ENCODE results near the gene MYRF.

The MYRF gene

GRCh38 chr11:61793083-61793828 is 40.8 kb downstream of the MYRF start:
- intact Hi-C loops (cut with DNase I; ENCODE audit: low total_unique reads): loop anchor here (10.0 kb wide), 1 partner anchor 312 kb away; no protein-coding TSS in a partner anchor
- Histone ChIP-seq H3K4me3 (peak overlapping the region; percentile 71 to 77), H3K27me3 (no peaks in the 10 kb centered on the region), H3K9me3 (no peaks in the 10 kb centered on the region), H3K27ac (peak overlapping the region; percentile 88 to 89), H3K4me1 (peaks cover 0 to 33% (median 18%) of the 10 kb centered on the region in 4 donors), H3K36me3 (peaks cover 21 to 34% (median 22%) of the 10 kb centered on the region in 3 donors)
- no peak for TF ChIP-seq CTCF (IDR thresholded peaks at IDR 0.05)
- no peak for DNase-seq

GRCh38 chr11:61793829-61794204 is 41.4 kb downstream of the MYRF start:
- intact Hi-C loops (cut with DNase I; ENCODE audit: low total_unique reads): loop anchor here (10.0 kb wide), 1 partner anchor 311 kb away; no protein-coding TSS in a partner anchor
- Histone ChIP-seq H3K9me3 (no peaks in the 10 kb centered on the region), H3K36me3 (peaks cover 15 to 28% (median 17%) of the 10 kb centered on the region in 3 donors), H3K4me1 (peaks cover 0 to 33% (median 18%) of the 10 kb centered on the region in 4 donors), H3K27me3 (no peaks in the 10 kb centered on the region), H3K27ac (no peak overlapping the region), H3K4me3 (no peak overlapping the region)
- no peak for TF ChIP-seq CTCF (IDR thresholded peaks at IDR 0.05)
- no peak for DNase-seq

- TF ChIP-seq CTCF (IDR thresholded peaks at IDR 0.05): no peak
- H3K36me3 ChIP-seq: peaks cover 7 to 20% (median 9%) of the 10 kb centered on the region in 3 donors
- H3K4me3 ChIP-seq: no peak overlapping the region
- peaks cover 0 to 33% (median 18%) of the 10 kb centered on the region in 4 donors for H3K4me1 ChIP-seq
- no peak for DNase-seq
- intact Hi-C loops (cut with DNase I; ENCODE audit: low total_unique reads): loop anchor here (10.0 kb wide), 1 partner anchor 310 kb away; no protein-coding TSS in a partner anchor
- H3K27ac ChIP-seq: no peak overlapping the region
- H3K9me3 ChIP-seq: no peaks in the 10 kb centered on the region
- H3K27me3 ChIP-seq: no peaks in the 10 kb centered on the region
Measured at GRCh38 chr11:61794579-61794978, 42.1 kb downstream of the MYRF start.

- Histone ChIP-seq H3K36me3 (peaks cover 0 to 12% (median under 1%) of the 10 kb centered on the region in 3 donors), H3K9me3 (no peaks in the 10 kb centered on the region), H3K27ac (no peak overlapping the region), H3K27me3 (no peaks in the 10 kb centered on the region), H3K4me1 (peaks cover 0 to 33% (median 18%) of the 10 kb centered on the region in 4 donors), H3K4me3 (no peak overlapping the region)
- no peak for DNase-seq
- intact Hi-C loops (cut with DNase I; ENCODE audit: low total_unique reads): loop anchor here (5.0 to 10.0 kb wide), 3 partner anchors 92 to 309 kb away; no protein-coding TSS in a partner anchor
- no peak for TF ChIP-seq CTCF (IDR thresholded peaks at IDR 0.05)
Measured at GRCh38 chr11:61795459-61795858, 43.0 kb downstream of the MYRF start.

- DNase-seq: no peak
- no peak for TF ChIP-seq CTCF (IDR thresholded peaks at IDR 0.05)
- Histone ChIP-seq H3K27ac (no peak overlapping the region), H3K36me3 (peaks cover 0 to 11% (median 0%) of the 10 kb centered on the region in 3 donors), H3K27me3 (no peaks in the 10 kb centered on the region), H3K4me3 (no peak overlapping the region), H3K4me1 (peaks cover 0 to 30% (median 16%) of the 10 kb centered on the region in 4 donors), H3K9me3 (no peaks in the 10 kb centered on the region)
- intact Hi-C loops (cut with DNase I; ENCODE audit: low total_unique reads): loop anchor here (5.0 to 10.0 kb wide), 3 partner anchors 91 to 309 kb away; no protein-coding TSS in a partner anchor
Measured at GRCh38 chr11:61795876-61796526, 43.6 kb downstream of the MYRF start.

Measured in tibial artery (tissue), 4 donors.